Activated CD8-positive, alpha-beta memory T cell treated with anti-CD3 and anti-CD28 coated beads, Interleukin-2, amount 10 ng/mL, durations not matched to agents 7 days and 5 days (primary cell): ENCODE measurements around the gene WDR54. TPM values are rescaled to one million over a fixed set of nuclear protein-coding genes. Genes with fewer than 3 reads are reported as not detected.

Experiments
- ATAC-seq: fragments of 150-1000 bp; cut with Tn5 transposase; one replicate; pipeline ENCODE4 v1.10.0; 2021; ENCODE audit warnings: moderate library complexity
- CTCF ChIA-PET: fragments of 350-600 bp; sonication (Branson Sonifier 250); formaldehyde crosslinking; loops from one replicate; lab custom pipeline; 2021; ENCODE audit warnings: antibody characterized with exemption; lab: Charles Lee
- DNase-seq: peaks from one replicate; pipeline ENCODE4 v3.0.0-alpha.2; 2020
- H3K27ac Mint-ChIP-seq: one replicate; pipeline ENCODE4 v1.8.0; 2021; ENCODE audit warnings: mild to moderate bottlenecking, mixed read lengths
- H3K27me3 Mint-ChIP-seq: one replicate; pipeline ENCODE4 v1.8.0; 2021; ENCODE audit warnings: mixed read lengths
- H3K36me3 Mint-ChIP-seq: one replicate; pipeline ENCODE4 v1.8.0; 2021; ENCODE audit warnings: mild to moderate bottlenecking, mixed read lengths
- H3K4me1 Mint-ChIP-seq: one replicate; pipeline ENCODE4 v1.8.0; 2021; ENCODE audit warnings: mixed read lengths
- H3K4me3 Mint-ChIP-seq: one replicate; pipeline ENCODE4 v1.8.0; 2021; ENCODE audit warnings: mild to moderate bottlenecking, moderate library complexity, mixed read lengths
- H3K9me3 Mint-ChIP-seq: one replicate; pipeline ENCODE4 v1.8.0; 2022; ENCODE audit warnings: low read depth, mixed read lengths
- total RNA-seq, 2 experiments: library from RNA; stranded (reverse); gene quantifications; one replicate each; pipeline ENCODE4 v1.2.3, GENCODE V29; 2021

The WDR54 gene
- total RNA-seq, 2 experiments from 2014 or later, result 82.7 to 84.0 TPM

GRCh38 chr2:74424995-74425406, 3.5 kb downstream of the WDR54 start:
- CTCF ChIA-PET, result no interaction called here

GRCh38 chr2:74425523-74425922, 4.0 kb downstream of the WDR54 start:
- Mint-ChIP-seq H3K9me3 (no peaks in the 10 kb centered on the region), H3K27me3 (peaks cover 2% of the 10 kb centered on the region), H3K4me3 (no peak overlapping the region), H3K4me1 (peaks cover 22% of the 10 kb centered on the region), H3K27ac (no peak overlapping the region), H3K36me3 (peaks cover 10% of the 10 kb centered on the region)
- CTCF ChIA-PET, result no interaction called here
- ATAC-seq, result no peak
- DNase-seq, result no peak

More at GRCh38 chr2:74424995-74425406, 3.5 kb downstream of the WDR54 start:
- ATAC-seq, result no peak
- Mint-ChIP-seq H3K4me1 (peaks cover 26% of the 10 kb centered on the region), H3K27me3 (peaks cover 5% of the 10 kb centered on the region), H3K27ac (no peak overlapping the region), H3K4me3 (no peak overlapping the region), H3K9me3 (no peaks in the 10 kb centered on the region), H3K36me3 (peaks cover 10% of the 10 kb centered on the region)
- DNase-seq, result no peak

GRCh38 chr2:74426181-74426758, 4.7 kb downstream of the WDR54 start:
- no peak for ATAC-seq
- Mint-ChIP-seq H3K4me3 (no peak overlapping the region), H3K9me3 (no peaks in the 10 kb centered on the region), H3K36me3 (peaks cover 10% of the 10 kb centered on the region), H3K27me3 (no peaks in the 10 kb centered on the region), H3K27ac (no peak overlapping the region), H3K4me1 (peaks cover 18% of the 10 kb centered on the region)
- CTCF ChIA-PET, result no interaction called here
- no peak for DNase-seq

- H3K27ac Mint-ChIP-seq, result no peak overlapping the region
- peaks cover 13% of the 10 kb centered on the region for H3K4me1 Mint-ChIP-seq
- no peak for ATAC-seq
- H3K9me3 Mint-ChIP-seq, result no peaks in the 10 kb centered on the region
- no peak for DNase-seq
- CTCF ChIA-PET, result no interaction called here
- H3K4me3 Mint-ChIP-seq, result no peak overlapping the region
- peaks cover 10% of the 10 kb centered on the region for H3K36me3 Mint-ChIP-seq
- no peaks in the 10 kb centered on the region for H3K27me3 Mint-ChIP-seq
These were observed 6.0 kb downstream of the WDR54 start for GRCh38 chr2:74427551-74427950.

- no peak for DNase-seq
- CTCF ChIA-PET, result no interaction called here
- Mint-ChIP-seq H3K4me3 (no peak overlapping the region), H3K27me3 (no peaks in the 10 kb centered on the region), H3K9me3 (no peaks in the 10 kb centered on the region), H3K27ac (no peak overlapping the region), H3K4me1 (peaks cover 3% of the 10 kb centered on the region), H3K36me3 (peaks cover 7% of the 10 kb centered on the region)
- no peak for ATAC-seq
These were observed 7.1 kb downstream of the WDR54 start for GRCh38 chr2:74428675-74429074.

- Mint-ChIP-seq H3K9me3 (no peaks in the 10 kb centered on the region), H3K27me3 (no peaks in the 10 kb centered on the region), H3K36me3 (peaks cover 6% of the 10 kb centered on the region), H3K27ac (no peak overlapping the region), H3K4me1 (peaks cover 2% of the 10 kb centered on the region), H3K4me3 (no peak overlapping the region)
- CTCF ChIA-PET, result no interaction called here
- ATAC-seq (no peak), DNase-seq (no peak)
These were observed 8.2 kb downstream of the WDR54 start for GRCh38 chr2:74429487-74430451.

GRCh38 chr2:74430502-74430901, 9.0 kb downstream of the WDR54 start:
- no peak overlapping the region for H3K27ac Mint-ChIP-seq
- H3K4me1 Mint-ChIP-seq, result peaks cover 2% of the 10 kb centered on the region
- DNase-seq, result no peak
- peaks cover 3% of the 10 kb centered on the region for H3K36me3 Mint-ChIP-seq
- CTCF ChIA-PET, result no interaction called here
- no peak for ATAC-seq
- H3K9me3 Mint-ChIP-seq, result no peaks in the 10 kb centered on the region
- no peaks in the 10 kb centered on the region for H3K27me3 Mint-ChIP-seq
- no peak overlapping the region for H3K4me3 Mint-ChIP-seq

- peaks cover 30% of the 10 kb centered on the region for H3K27me3 Mint-ChIP-seq
- H3K4me1 Mint-ChIP-seq, result peaks cover 7% of the 10 kb centered on the region
- no peak overlapping the region for H3K27ac Mint-ChIP-seq
- no peak for ATAC-seq
- no peaks in the 10 kb centered on the region for H3K36me3 Mint-ChIP-seq
- no peak overlapping the region for H3K4me3 Mint-ChIP-seq
- no peak for DNase-seq
- CTCF ChIA-PET, result no interaction called here
- H3K9me3 Mint-ChIP-seq, result no peaks in the 10 kb centered on the region
These were observed 14.7 kb downstream of the WDR54 start for GRCh38 chr2:74436111-74436805.

GRCh38 chr2:74436848-74437695, 15.5 kb downstream of the WDR54 start:
- H3K36me3 Mint-ChIP-seq, result no peaks in the 10 kb centered on the region
- no peak for DNase-seq

GRCh38 chr2:74438248-74438647, 16.7 kb downstream of the WDR54 start:
- Mint-ChIP-seq H3K27ac (no peak overlapping the region), H3K4me3 (no peak overlapping the region)
- CTCF ChIA-PET, result no interaction called here

More at GRCh38 chr2:74436848-74437695, 15.5 kb downstream of the WDR54 start:
- H3K4me3 Mint-ChIP-seq, result no peak overlapping the region
- no peak for ATAC-seq
- peaks cover 35% of the 10 kb centered on the region for H3K27me3 Mint-ChIP-seq
- CTCF ChIA-PET, result no interaction called here
- H3K4me1 Mint-ChIP-seq, result peaks cover 7% of the 10 kb centered on the region
- H3K27ac Mint-ChIP-seq, result no peak overlapping the region
- H3K9me3 Mint-ChIP-seq, result no peaks in the 10 kb centered on the region

GRCh38 chr2:74439373-74439772, 17.8 kb downstream of the WDR54 start:
- H3K27ac Mint-ChIP-seq, result no peak overlapping the region
- H3K4me1 Mint-ChIP-seq, result peaks cover 10% of the 10 kb centered on the region
- CTCF ChIA-PET, result no interaction called here
- H3K27me3 Mint-ChIP-seq, result peaks cover 50% of the 10 kb centered on the region
- no peaks in the 10 kb centered on the region for H3K9me3 Mint-ChIP-seq
- no peak overlapping the region for H3K4me3 Mint-ChIP-seq
- no peak for DNase-seq
- no peak for ATAC-seq
- H3K36me3 Mint-ChIP-seq, result no peaks in the 10 kb centered on the region

More at GRCh38 chr2:74438248-74438647, 16.7 kb downstream of the WDR54 start:
- ATAC-seq (no peak), DNase-seq (no peak)
- Mint-ChIP-seq H3K9me3 (no peaks in the 10 kb centered on the region), H3K27me3 (peaks cover 44% of the 10 kb centered on the region), H3K4me1 (peaks cover 10% of the 10 kb centered on the region), H3K36me3 (no peaks in the 10 kb centered on the region)

GRCh38 chr2:74439803-74440377, 18.4 kb downstream of the WDR54 start:
- ATAC-seq, result no peak
- Mint-ChIP-seq H3K4me1 (peaks cover 10% of the 10 kb centered on the region), H3K27me3 (peaks cover 56% of the 10 kb centered on the region), H3K36me3 (no peaks in the 10 kb centered on the region), H3K27ac (no peak overlapping the region), H3K4me3 (no peak overlapping the region), H3K9me3 (no peaks in the 10 kb centered on the region)
- DNase-seq, result no peak
- CTCF ChIA-PET, result interaction anchor here (0.9 to 1.1 kb wide), 3 partner anchors 15 to 146 kb away, joined by 3 to 4 read pairs (median 3); partner anchors contain the start of gene INO80B
